ENCODE data around the gene RPRD1B. TPM values are rescaled to one million over a fixed set of nuclear protein-coding genes. Genes with fewer than 3 reads are reported as not detected.

RPRD1B gene
- total and polyA plus RNA-seq, 2 of the 8 experiments (the other 6 are each of a cell fraction or from before 2014, with no cell fraction given) = 10.3 to 20.9 TPM

- TF ChIP-seq CHD7 (IDR thresholded peaks at IDR 0.05; ENCODE audit: insufficient replicate concordance, low read length) (no peak), CTCF (IDR thresholded peaks at IDR 0.05; ENCODE audit: control extremely low read depth in 1 of 3, insufficient read depth in 1 of 3, low read depth in 1 of 3, low read length in 3 of 3) (peak in 1 of 3 experiments; percentile 21; a peak in 1 of 4 replicates), SP1 (IDR thresholded peaks at IDR 0.05; ENCODE audit: low read depth, low read length) (no peak), BRCA1 (IDR thresholded peaks at IDR 0.05; ENCODE audit: low read depth, low read length) (no peak), MAFK (IDR thresholded peaks at IDR 0.05; ENCODE audit: low read depth, low read length) (no peak)
Observed at GRCh38 chr20:38115205-38115604, 81.7 kb downstream of the RPRD1B start (continued).
